Endothelial cell of umbilical vein (primary cell): Measurements from ENCODE around the gene NTSR1. TPM values are rescaled to one million over a fixed set of nuclear protein-coding genes. Genes with fewer than 3 reads are reported as not detected.

Experiments used
- BruUV-seq: library from RNA; stranded (reverse); fragments of 400-500 nt; replicated peaks from 2 replicates; lab custom pipeline; 2021; lab: Mats Ljungman, UMichigan
- CTCF ChIA-PET: fragments of 300-600, 350-600 bp; sonication (Branson Sonifier 250); formaldehyde crosslinking; loops from one replicate; lab custom pipeline; 2021; ENCODE audit warnings: antibody characterized with exemption, inconsistent platforms; lab: Charles Lee
- POLR2A ChIA-PET: fragments of 300-600, 350-600 bp; sonication (Branson Sonifier 250); formaldehyde crosslinking; loops from one replicate; lab custom pipeline; 2021; ENCODE audit warnings: antibody characterized with exemption, inconsistent platforms; lab: Charles Lee
- DNase-seq: peaks from one replicate; pipeline ENCODE4 v3.0.0-alpha.2; 2011; ENCODE audit warnings: low read depth, low spot score
- FAIRE-seq: peaks from 2 replicates; lab custom pipeline; 2011; peaks lifted over from hg19 to GRCh38; lab: Jason Lieb, UNC
- H2AFZ ChIP-seq: 2 replicates; pipeline ENCODE4 v1.6.0; 2012; ENCODE audit warnings: low read depth, low read length, control low read depth, inconsistent platforms
- H3K27ac ChIP-seq: 2 replicates; pipeline ENCODE4 v1.5.1; 2011; ENCODE audit warnings: low read depth, mild to moderate bottlenecking, control low read depth, low read length, moderate library complexity; ENCODE audit not compliant: insufficient read depth
- H3K27me3 ChIP-seq, 2 experiments: 2 replicates each; pipeline versions ENCODE4 v1.6.0 to v1.6.1; 2011; ENCODE audit warnings: low read length in 2 of 2, mixed read lengths in 1 of 2; ENCODE audit not compliant: control insufficient read depth in 2 of 2, insufficient read depth in 2 of 2
- H3K36me3 ChIP-seq, 2 experiments: 2 replicates in 1 of 2; 3 replicates in 1 of 2; pipeline ENCODE4 v1.5.1; 2011; ENCODE audit warnings: low read length in 2 of 2, mild to moderate bottlenecking in 1 of 2, moderate library complexity in 1 of 2; ENCODE audit not compliant: control insufficient read depth in 2 of 2, insufficient read depth in 2 of 2; ENCODE audit errors: extremely low read depth in 1 of 2
- H3K4me1 ChIP-seq: 3 replicates; pipeline ENCODE4 v1.5.1; 2011; ENCODE audit warnings: mild to moderate bottlenecking, low read length; ENCODE audit not compliant: control insufficient read depth, insufficient read depth; ENCODE audit errors: extremely low read depth
- H3K4me2 ChIP-seq: 2 replicates; pipeline ENCODE4 v1.6.1; 2011; ENCODE audit warnings: low read length, control low read depth, mixed read lengths; ENCODE audit not compliant: insufficient read depth
- H3K4me3 ChIP-seq, 3 experiments: fragments of 200-600 bp in 1 of 3; sonication (generic), shearing (Covaris generic) in 1 of 3; replicated peaks in 1 of 3; 2 replicates each; pipeline ENCODE4 v1.5.1; 2011 to 2016; ENCODE audit warnings: control low read depth in 3 of 3, low read length in 3 of 3, mild to moderate bottlenecking in 2 of 3, inconsistent platforms in 1 of 3, low read depth in 1 of 3, moderate library complexity in 1 of 3; ENCODE audit not compliant: insufficient read depth in 1 of 3
- H3K79me2 ChIP-seq: 2 replicates; pipeline ENCODE4 v1.6.0; 2012; ENCODE audit warnings: low read length, inconsistent platforms; ENCODE audit not compliant: control insufficient read depth, insufficient read depth
- H3K9ac ChIP-seq: replicated peaks from 2 replicates; pipeline ENCODE3; 2011; ENCODE audit warnings: low read length, control low read depth; ENCODE audit not compliant: insufficient read depth; ENCODE audit errors: extremely low read depth
- H3K9me1 ChIP-seq: replicated peaks from 3 replicates; pipeline ENCODE4 v1.6.0; 2011; ENCODE audit warnings: mild to moderate bottlenecking, low read length; ENCODE audit not compliant: control insufficient read depth, insufficient read depth; ENCODE audit errors: extremely low read depth
- H3K9me3 ChIP-seq: replicated peaks from 2 replicates; pipeline ENCODE4 v1.5.1; 2012; ENCODE audit warnings: low read length, inconsistent platforms; ENCODE audit not compliant: control insufficient read depth, insufficient read depth
- H4K20me1 ChIP-seq: replicated peaks from 2 replicates; pipeline ENCODE3; 2011; ENCODE audit warnings: mild to moderate bottlenecking, low read length; ENCODE audit not compliant: control insufficient read depth, insufficient read depth; ENCODE audit errors: extremely low read depth
- EZH2 ChIP-seq: IDR thresholded peaks from 2 replicates; pipeline ENCODE4 v1.6.1; 2012; ENCODE audit warnings: borderline replicate concordance, low read depth, mild to moderate bottlenecking, moderate library complexity, low read length, inconsistent platforms; ENCODE audit not compliant: severe bottlenecking
- FOS ChIP-seq: IDR thresholded peaks from 2 replicates; pipeline ENCODE4 v1.6.1; 2011; ENCODE audit warnings: mild to moderate bottlenecking, low read length, moderate library complexity, borderline replicate concordance; ENCODE audit not compliant: insufficient read depth
- GATA2 ChIP-seq: IDR thresholded peaks from 2 replicates; pipeline ENCODE4 v1.7.0; 2011; ENCODE audit warnings: low read depth, mild to moderate bottlenecking, moderate library complexity, mixed read lengths, low read length; ENCODE audit not compliant: insufficient read length, insufficient read depth
- JUN ChIP-seq: IDR thresholded peaks from 2 replicates; pipeline ENCODE4 v1.6.1; 2011; ENCODE audit warnings: borderline replicate concordance, low read depth; ENCODE audit not compliant: insufficient read length, insufficient read depth
- MYC ChIP-seq: IDR thresholded peaks from one replicate; pipeline ENCODE4 v1.6.1; 2011; ENCODE audit warnings: mild to moderate bottlenecking, low read depth, low read length
- POLR2A ChIP-seq: IDR thresholded peaks from 2 replicates; pipeline ENCODE4 v1.6.1; 2012; ENCODE audit warnings: low read depth, mild to moderate bottlenecking, control low read depth, low read length
- POLR2AphosphoS5 ChIP-seq: IDR thresholded peaks from 2 replicates; pipeline ENCODE4 v1.6.1; 2012; ENCODE audit warnings: low read depth, mild to moderate bottlenecking, control low read depth, low read length, moderate library complexity; ENCODE audit not compliant: insufficient read depth
- dilution Hi-C: fragments of 300-500 bp; cut with MboI; formaldehyde crosslinking; loops from one replicate; pipeline ENCODE4 v1.15.0; 2019; ENCODE audit warnings: low sequenced_read_pairs; ENCODE audit not compliant: extremely low pct_ligation_motif_present
- intact Hi-C: fragments of 100-400 bp; cut with micrococcal nuclease; formaldehyde crosslinking; loops from one replicate; pipeline ENCODE4 v1.10.0; 2022
- polyA plus RNA-seq, 4 experiments: library from polyadenylated mRNA; depleted of rRNA in 3 of 4; stranded (reverse) in 3 of 4; unstranded in 1 of 4; fragments of >200 nt; gene quantifications; 2 replicates each; pipeline versions ENCODE4 v1.2.1 to v1.2.3, GENCODE V29; 2011 to 2012; ENCODE audit warnings: missing spikeins in 1 of 4
- total RNA-seq: library from RNA; stranded (reverse); gene quantifications from 2 replicates; pipeline ENCODE4 v1.2.3, GENCODE V29; 2021
- TF ChIP-seq, protein P1 (sequence below): IDR thresholded peaks from 2 replicates; pipeline ENCODE4 v1.6.1; 2011; ENCODE audit not compliant: insufficient read depth, insufficient read length
- TF ChIP-seq, protein P2 (sequence below), 2 donors: IDR thresholded peaks; 1 replicate in 1 of 2; 2 replicates in 1 of 2; pipeline ENCODE4 v1.5.1; 2011; ENCODE audit warnings: low read length in 2 of 2, mild to moderate bottlenecking in 2 of 2, moderate library complexity in 2 of 2, control low read depth in 1 of 2, inconsistent platforms in 1 of 2, low read depth in 1 of 2; ENCODE audit not compliant: insufficient read depth in 1 of 2; ENCODE audit errors: extremely low read depth in 1 of 2

Gene NTSR1
- total and polyA plus RNA-seq, 2 donors (not counting 3 experiments of a cell fraction or from before 2014, with no cell fraction given) = 0.14 to 2.1 TPM

GRCh38 chr20:62674370-62674769 is 34.3 kb upstream of the NTSR1 start:
- intact Hi-C loops (no loop called here), dilution Hi-C loops (no loop called here)
- Histone ChIP-seq H3K4me1 (no peaks in the 10 kb centered on the region), H3K9ac (no peak overlapping the region), H3K27me3 (peaks cover 0 to 2% of the 10 kb centered on the region in 2 experiments), H3K36me3 (no peaks in the 10 kb centered on the region), H2AFZ (no peak overlapping the region), H3K9me3 (no peaks in the 10 kb centered on the region), H3K27ac (no peak overlapping the region), H3K79me2 (no peaks in the 10 kb centered on the region), H3K9me1 (no peaks in the 10 kb centered on the region), H3K4me3 (no peak overlapping the region), H4K20me1 (no peaks in the 10 kb centered on the region), H3K4me2 (no peak overlapping the region)
- ChIA-PET CTCF (interaction anchor here (0.8 to 9.2 kb wide), 2 partner anchors 20 to 118 kb away, joined by 3 to 120 read pairs; no protein-coding TSS in a partner anchor), POLR2A (no interaction called here)
- TF ChIP-seq EZH2 (no peak), GATA2 (no peak), POLR2AphosphoS5 (no peak), POLR2A (no peak), JUN (no peak), FOS (no peak), MYC (no peak)
- TF ChIP-seq, protein P1, sequence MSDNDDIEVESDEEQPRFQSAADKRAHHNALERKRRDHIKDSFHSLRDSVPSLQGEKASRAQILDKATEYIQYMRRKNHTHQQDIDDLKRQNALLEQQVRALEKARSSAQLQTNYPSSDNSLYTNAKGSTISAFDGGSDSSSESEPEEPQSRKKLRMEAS = no peak
- TF ChIP-seq, protein P2, sequence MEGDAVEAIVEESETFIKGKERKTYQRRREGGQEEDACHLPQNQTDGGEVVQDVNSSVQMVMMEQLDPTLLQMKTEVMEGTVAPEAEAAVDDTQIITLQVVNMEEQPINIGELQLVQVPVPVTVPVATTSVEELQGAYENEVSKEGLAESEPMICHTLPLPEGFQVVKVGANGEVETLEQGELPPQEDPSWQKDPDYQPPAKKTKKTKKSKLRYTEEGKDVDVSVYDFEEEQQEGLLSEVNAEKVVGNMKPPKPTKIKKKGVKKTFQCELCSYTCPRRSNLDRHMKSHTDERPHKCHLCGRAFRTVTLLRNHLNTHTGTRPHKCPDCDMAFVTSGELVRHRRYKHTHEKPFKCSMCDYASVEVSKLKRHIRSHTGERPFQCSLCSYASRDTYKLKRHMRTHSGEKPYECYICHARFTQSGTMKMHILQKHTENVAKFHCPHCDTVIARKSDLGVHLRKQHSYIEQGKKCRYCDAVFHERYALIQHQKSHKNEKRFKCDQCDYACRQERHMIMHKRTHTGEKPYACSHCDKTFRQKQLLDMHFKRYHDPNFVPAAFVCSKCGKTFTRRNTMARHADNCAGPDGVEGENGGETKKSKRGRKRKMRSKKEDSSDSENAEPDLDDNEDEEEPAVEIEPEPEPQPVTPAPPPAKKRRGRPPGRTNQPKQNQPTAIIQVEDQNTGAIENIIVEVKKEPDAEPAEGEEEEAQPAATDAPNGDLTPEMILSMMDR (IDR thresholded peaks at IDR 0.05; ENCODE audit: extremely low read depth in 1 of 2, insufficient read depth in 1 of 2, low read depth in 1 of 2, low read length in 2 of 2) = no peak
- DNase-seq (no peak), FAIRE-seq (no peak)
- BruUV-seq = no TSS peak
